K562 (cell line): ENCODE measurements around the gene SH3RF1. TPM values are rescaled to one million over a fixed set of nuclear protein-coding genes. Genes with fewer than 3 reads are reported as not detected.

Experiments used
- ATAC-seq: fragments of 200-7000 bp; cut with Tn5 transposase; 3 replicates; pipeline ENCODE4 v1.9.1; 2020; ENCODE audit warnings: moderate library complexity
- BruUV-seq: library from RNA; stranded (reverse); fragments of 400-500 nt; replicated peaks from 2 replicates; lab custom pipeline; 2021; lab: Mats Ljungman, UMichigan
- CTCF ChIA-PET: fragments of 300-600 bp; formaldehyde crosslinking; extraction: SDS; loops from one replicate; lab custom pipeline; 2021; ENCODE audit warnings: low intra/inter-chr PET ratio; lab: Yijun Ruan, JAX
- POLR2A ChIA-PET: fragments of 300-600, 350-650 bp; sonication (Branson Sonifier 250); formaldehyde crosslinking; extraction: SDS; loops from one replicate; lab custom pipeline; 2021; ENCODE audit warnings: antibody characterized with exemption, inconsistent platforms; lab: Yijun Ruan, JAX
- DNase-seq, 4 experiments: peaks; one replicate each; pipeline versions ENCODE4 v3.0.0 to v3.0.0-alpha.2; 2011 to 2018; ENCODE audit warnings: low spot score in 3 of 4, mixed read lengths in 3 of 4; ENCODE audit errors: extremely low read depth in 1 of 4
- FAIRE-seq: peaks from 2 replicates; lab custom pipeline; 2011; peaks lifted over from hg19 to GRCh38; lab: Jason Lieb, UNC
- H2AFZ ChIP-seq: 2 replicates; pipeline ENCODE4 v1.6.0; 2011; ENCODE audit warnings: low read depth, low read length, control low read depth, inconsistent platforms
- H3K27ac ChIP-seq: fragments of 200-600 bp; 3 replicates; pipeline ENCODE4 v1.8.0; 2011; ENCODE audit warnings: low read depth, mild to moderate bottlenecking, control low read depth, inconsistent platforms, low read length, moderate library complexity, mixed read lengths; ENCODE audit errors: extremely low read depth
- H3K27me3 ChIP-seq, 2 experiments: fragments of 300-600 bp in 1 of 2; 2 replicates in 1 of 2; 3 replicates in 1 of 2; pipeline versions ENCODE4 v1.6.0 to v1.8.0; 2011; ENCODE audit warnings: inconsistent platforms in 2 of 2, low read length in 2 of 2, mild to moderate bottlenecking in 1 of 2, mixed read lengths in 1 of 2, moderate library complexity in 1 of 2; ENCODE audit not compliant: control insufficient read depth in 2 of 2, insufficient read depth in 2 of 2
- H3K36me3 ChIP-seq: fragments of 300-600 bp; 3 replicates; pipeline ENCODE4 v1.8.0; 2011; ENCODE audit warnings: mild to moderate bottlenecking, low read length, inconsistent platforms; ENCODE audit not compliant: control insufficient read depth, insufficient read depth
- H3K4me1 ChIP-seq, 2 experiments: fragments of 200-600 bp in 1 of 2; replicated peaks in 1 of 2; 2 replicates in 1 of 2; 3 replicates in 1 of 2; pipeline versions ENCODE4 v1.5.1 to v1.8.0; 2011; ENCODE audit warnings: inconsistent platforms in 2 of 2, low read length in 2 of 2, mild to moderate bottlenecking in 1 of 2, mixed read lengths in 1 of 2, moderate library complexity in 1 of 2; ENCODE audit not compliant: control insufficient read depth in 2 of 2, insufficient read depth in 2 of 2
- H3K4me2 ChIP-seq: 2 replicates; pipeline ENCODE4 v1.6.1; 2011; ENCODE audit warnings: low read length, control low read depth, inconsistent platforms, mixed read lengths; ENCODE audit not compliant: insufficient read depth
- H3K4me3 ChIP-seq: fragments of 200-600 bp; sonication (generic), shearing (Covaris generic); 2 replicates; pipeline ENCODE4 v1.5.1; 2016; ENCODE audit warnings: control low read depth, inconsistent platforms
- H3K79me2 ChIP-seq: fragments of 200-600 bp; 3 replicates; pipeline ENCODE4 v1.8.0; 2011; ENCODE audit warnings: low read length, inconsistent platforms; ENCODE audit not compliant: control insufficient read depth, insufficient read depth
- H3K9ac ChIP-seq, 2 experiments: 2 replicates each; pipeline versions ENCODE4 v1.6.0 to v1.6.1; 2011; ENCODE audit warnings: low read depth in 2 of 2, low read length in 2 of 2, control low read depth in 1 of 2, inconsistent platforms in 1 of 2, mild to moderate bottlenecking in 1 of 2, mixed read lengths in 1 of 2; ENCODE audit not compliant: insufficient read depth in 1 of 2
- H3K9me1 ChIP-seq: one replicate; pipeline ENCODE4 v1.6.0; 2011; ENCODE audit warnings: inconsistent platforms, mild to moderate bottlenecking, low read length, moderate library complexity; ENCODE audit not compliant: control insufficient read depth, insufficient read depth
- H3K9me3 ChIP-seq: replicated peaks from 2 replicates; pipeline ENCODE4 v1.5.1; 2011; ENCODE audit warnings: low read depth, low read length, inconsistent platforms; ENCODE audit not compliant: control insufficient read depth, insufficient read depth
- H4K20me1 ChIP-seq: replicated peaks from 2 replicates; pipeline ENCODE4 v1.6.1; 2011; ENCODE audit warnings: low read length, inconsistent platforms, mixed read lengths; ENCODE audit not compliant: control insufficient read depth, insufficient read depth
- CBFA2T2 ChIP-seq: fragments of 450-650 bp; conservative IDR thresholded peaks from 2 replicates; pipeline ENCODE4 v1.6.1; 2017; ENCODE audit warnings: mild to moderate bottlenecking
- CBFB ChIP-seq: sonication (generic); formaldehyde crosslinking; IDR thresholded peaks from 2 replicates; pipeline ENCODE4 v1.4.0; 2020; ENCODE audit warnings: mild to moderate bottlenecking, missing genetic modification reagents
- ELF2 ChIP-seq: fragments of 250-450 bp; sonication (Bioruptor Pico); IDR thresholded peaks from 2 replicates; pipeline ENCODE4 v1.5.0; 2021; ENCODE audit warnings: mild to moderate bottlenecking
- ELF4 ChIP-seq: fragments of 450-650 bp; formaldehyde crosslinking; IDR thresholded peaks from 2 replicates; pipeline ENCODE4 v1.4.0; 2022; ENCODE audit warnings: missing genetic modification characterization
- FOXA1 ChIP-seq: fragments of 450-650 bp; IDR thresholded peaks from 2 replicates; pipeline ENCODE4 v1.6.1; 2016; ENCODE audit warnings: mild to moderate bottlenecking, borderline replicate concordance
- HMG20B ChIP-seq: fragments of 250-450 bp; sonication (Bioruptor Pico); IDR thresholded peaks from 2 replicates; pipeline ENCODE4 v1.5.0; 2021; ENCODE audit warnings: mild to moderate bottlenecking
- MTA1 ChIP-seq: fragments of 450-650 bp; IDR thresholded peaks from 2 replicates; pipeline ENCODE4 v1.6.1; 2017; ENCODE audit warnings: borderline replicate concordance
- NEUROD1 ChIP-seq: fragments of 150-350 bp; IDR thresholded peaks from 2 replicates; pipeline ENCODE4 v1.6.1; 2014; ENCODE audit warnings: borderline replicate concordance, low read length, low read depth; ENCODE audit not compliant: partially characterized antibody
- NFXL1 ChIP-seq: fragments of 450-650 bp; formaldehyde crosslinking; IDR thresholded peaks from 2 replicates; pipeline ENCODE4 v1.4.0; 2021; ENCODE audit warnings: mild to moderate bottlenecking
- PYGO2 ChIP-seq: fragments of 450-650 bp; IDR thresholded peaks from 2 replicates; pipeline ENCODE4 v1.6.1; 2016; ENCODE audit warnings: mild to moderate bottlenecking, missing genetic modification characterization, moderate library complexity, missing compliant biosample characterization
- SMAD1 ChIP-seq: fragments of 150-350 bp; IDR thresholded peaks from 2 replicates; pipeline ENCODE4 v1.6.1; 2014; ENCODE audit warnings: low read length, low read depth; ENCODE audit not compliant: partially characterized antibody
- ZEB2 ChIP-seq: fragments of 450-650 bp; IDR thresholded peaks from 2 replicates; pipeline ENCODE4 v1.6.1; 2016
- ZNF143 ChIP-seq: sonication (generic); formaldehyde crosslinking; IDR thresholded peaks from 2 replicates; pipeline ENCODE4 v1.9.0; 2022; ENCODE audit warnings: mild to moderate bottlenecking, missing genetic modification reagents
- ZNF217 ChIP-seq: sonication (generic); formaldehyde crosslinking; IDR thresholded peaks from 2 replicates; pipeline ENCODE4 v1.8.0; 2022; ENCODE audit warnings: mild to moderate bottlenecking, missing genetic modification reagents
- ZNF311 ChIP-seq: fragments of 250-450 bp; sonication (Bioruptor Pico); IDR thresholded peaks from 2 replicates; pipeline ENCODE4 v1.4.0; 2020; ENCODE audit warnings: mild to moderate bottlenecking, moderate library complexity
- ZNF76 ChIP-seq: fragments of 250-450 bp; sonication (Bioruptor Pico); IDR thresholded peaks from 2 replicates; pipeline ENCODE4 v1.4.0; 2020; ENCODE audit warnings: mild to moderate bottlenecking, moderate library complexity, borderline replicate concordance
- WGBS: fragments of 100-300 bp; shearing (Covaris generic); methylation state at CpG from one replicate; pipeline ENCODE4 v1.1.6; 2016; ENCODE audit warnings: low coverage, mixed read lengths; ENCODE audit not compliant: insufficient coverage; ENCODE audit errors: missing lambda C conversion rate; 5-methylcytosine and 5-hydroxymethylcytosine counted together
- in situ Hi-C: fragments of 300-500 bp; cut with MboI; formaldehyde crosslinking; loops from 4 replicates; pipeline ENCODE4 v1.15.0; 2018; ENCODE audit warnings: inconsistent platforms, mixed read lengths
- intact Hi-C: fragments of 100-400 bp; cut with micrococcal nuclease; formaldehyde crosslinking; loops from 2 replicates; pipeline ENCODE4 v1.14.2; 2022
- polyA plus RNA-seq, 8 experiments: library from polyadenylated mRNA; depleted of rRNA in 4 of 8; stranded (reverse) in 5 of 8; unstranded in 3 of 8; fragments of >200 nt; fragmentation: Nextera tagmentation in 2 of 8; fragmentation: Illumina TruSeq in 1 of 8; extraction: Ambion mirVana in 2 of 8; extraction: Trizol in 1 of 8; gene quantifications; 2 replicates each; pipeline versions ENCODE4 v1.2.1 to v1.2.3, GENCODE V29; 2011 to 2014; ENCODE audit warnings: inconsistent platforms in 1 of 8, missing spikeins in 1 of 8
- total RNA-seq, 7 experiments: library from RNA; depleted of rRNA in 6 of 7; stranded (reverse); fragments of >200 nt in 6 of 7; fragmentation: Illumina TruSeq in 2 of 7; extraction: Trizol in 2 of 7; gene quantifications; 2 replicates each; pipeline versions ENCODE4 v1.2.1 to v1.2.3, GENCODE V29; 2011 to 2021; ENCODE audit warnings: low replicate concordance in 1 of 7
- TF ChIP-seq, protein P1 (sequence below): fragments of 250-450 bp; sonication (Bioruptor Pico); IDR thresholded peaks from 2 replicates; pipeline ENCODE4 v1.8.0; 2021; ENCODE audit warnings: borderline replicate concordance, mild to moderate bottlenecking, moderate library complexity; ENCODE audit not compliant: poor library complexity, severe bottlenecking
- TF ChIP-seq, protein P2 (sequence below): sonication (generic); formaldehyde crosslinking; IDR thresholded peaks from 2 replicates; pipeline ENCODE4 v1.8.0; 2023; ENCODE audit warnings: mild to moderate bottlenecking, missing genetic modification reagents
- TF ChIP-seq, protein P3 (sequence below): fragments of 250-450 bp; sonication (Bioruptor Pico); IDR thresholded peaks from 2 replicates; pipeline ENCODE4 v1.5.0; 2020; ENCODE audit warnings: mild to moderate bottlenecking

SH3RF1 gene
- total and polyA plus RNA-seq, 9 of the 15 experiments (the other 6 are each of a cell fraction or from before 2014, with no cell fraction given), result 0.04 to 0.16 (median 0.11) TPM; not detected in 6

DNA sequence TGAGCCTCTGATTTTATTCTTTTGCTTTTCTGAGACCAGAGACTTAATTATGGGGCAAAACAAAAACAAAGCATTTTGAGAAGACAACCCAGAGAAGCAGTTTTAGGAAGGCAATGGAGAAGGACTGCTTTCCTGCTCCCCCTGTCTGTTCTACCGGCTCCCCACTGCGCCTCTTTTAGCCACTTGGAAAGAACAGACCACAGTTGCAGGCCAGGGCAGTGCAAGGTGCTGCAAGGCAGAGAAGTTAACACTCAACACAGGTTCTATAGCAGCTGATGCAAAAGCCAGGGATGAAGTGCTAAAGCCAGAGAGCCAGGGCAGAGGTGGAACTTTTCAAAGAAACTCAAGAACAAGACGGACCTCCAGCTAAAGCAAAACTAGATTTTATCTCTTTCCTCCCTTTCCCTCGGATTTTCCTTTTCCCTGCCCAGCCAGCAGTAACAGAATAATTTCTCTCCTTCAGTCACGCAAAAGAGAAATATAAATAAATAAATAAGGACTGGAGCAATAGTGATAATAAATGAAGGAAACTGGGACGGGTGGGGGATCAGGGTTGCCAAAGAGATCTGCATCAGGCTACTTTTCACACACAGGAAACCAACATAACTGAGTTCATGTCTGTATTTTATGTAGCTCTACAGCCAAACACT lies 10.4 kb downstream of the SH3RF1 start:
- Histone ChIP-seq H3K4me2 (no peak overlapping the region), H3K9ac (no peak overlapping the region), H3K36me3 (no peaks in the 10 kb centered on the region), H3K27me3 (peaks cover 0 to 4% of the 10 kb centered on the region in 2 experiments; a peak in 1 of 5 replicates), H3K79me2 (no peaks in the 10 kb centered on the region), H3K4me1 (no peaks in the 10 kb centered on the region), H2AFZ (no peak overlapping the region), H3K27ac (no peak overlapping the region), H3K4me3 (no peak overlapping the region), H3K9me1 (no peaks in the 10 kb centered on the region), H4K20me1 (no peaks in the 10 kb centered on the region), H3K9me3 (no peaks in the 10 kb centered on the region)
- DNase-seq (no peak), ATAC-seq (no peak), FAIRE-seq (no peak)
- CTCF ChIA-PET, result no interaction called here
- BruUV-seq, result no TSS peak
- POLR2A ChIA-PET, result interaction anchor here (1.0 kb wide), 1 partner anchor 10 kb away, joined by 3 read pairs; the partner anchor contains the start of gene SH3RF1
- intact Hi-C loops (no loop called here), in situ Hi-C loops (no loop called here)
- 2% methylated on average over 6 of the region's 6 CpGs for WGBS
- no peak for TF ChIP-seq ELF2 (CRISPR knock-in tag)
- no peak for TF ChIP-seq ZNF76 (CRISPR knock-in tag)
- TF ChIP-seq NFXL1 (CRISPR knock-in tag), result no peak
- TF ChIP-seq, protein P1, sequence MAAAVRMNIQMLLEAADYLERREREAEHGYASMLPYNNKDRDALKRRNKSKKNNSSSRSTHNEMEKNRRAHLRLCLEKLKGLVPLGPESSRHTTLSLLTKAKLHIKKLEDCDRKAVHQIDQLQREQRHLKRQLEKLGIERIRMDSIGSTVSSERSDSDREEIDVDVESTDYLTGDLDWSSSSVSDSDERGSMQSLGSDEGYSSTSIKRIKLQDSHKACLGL, result no peak
- no peak for TF ChIP-seq NEUROD1
- TF ChIP-seq FOXA1, result no peak
- TF ChIP-seq, protein P2, sequence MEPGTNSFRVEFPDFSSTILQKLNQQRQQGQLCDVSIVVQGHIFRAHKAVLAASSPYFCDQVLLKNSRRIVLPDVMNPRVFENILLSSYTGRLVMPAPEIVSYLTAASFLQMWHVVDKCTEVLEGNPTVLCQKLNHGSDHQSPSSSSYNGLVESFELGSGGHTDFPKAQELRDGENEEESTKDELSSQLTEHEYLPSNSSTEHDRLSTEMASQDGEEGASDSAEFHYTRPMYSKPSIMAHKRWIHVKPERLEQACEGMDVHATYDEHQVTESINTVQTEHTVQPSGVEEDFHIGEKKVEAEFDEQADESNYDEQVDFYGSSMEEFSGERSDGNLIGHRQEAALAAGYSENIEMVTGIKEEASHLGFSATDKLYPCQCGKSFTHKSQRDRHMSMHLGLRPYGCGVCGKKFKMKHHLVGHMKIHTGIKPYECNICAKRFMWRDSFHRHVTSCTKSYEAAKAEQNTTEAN, result no peak
- TF ChIP-seq PYGO2 (tag), result no peak
- TF ChIP-seq ZEB2, result no peak
- no peak for TF ChIP-seq ELF4 (CRISPR knock-in tag)
- no peak for TF ChIP-seq HMG20B (CRISPR knock-in tag)
- TF ChIP-seq CBFB (CRISPR knock-in tag), result no peak
- no peak for TF ChIP-seq ZNF217
- no peak for TF ChIP-seq SMAD1
- no peak for TF ChIP-seq ZNF143 (CRISPR knock-in tag)
- TF ChIP-seq MTA1, result no peak
- no peak for TF ChIP-seq CBFA2T2
- TF ChIP-seq, protein P3, sequence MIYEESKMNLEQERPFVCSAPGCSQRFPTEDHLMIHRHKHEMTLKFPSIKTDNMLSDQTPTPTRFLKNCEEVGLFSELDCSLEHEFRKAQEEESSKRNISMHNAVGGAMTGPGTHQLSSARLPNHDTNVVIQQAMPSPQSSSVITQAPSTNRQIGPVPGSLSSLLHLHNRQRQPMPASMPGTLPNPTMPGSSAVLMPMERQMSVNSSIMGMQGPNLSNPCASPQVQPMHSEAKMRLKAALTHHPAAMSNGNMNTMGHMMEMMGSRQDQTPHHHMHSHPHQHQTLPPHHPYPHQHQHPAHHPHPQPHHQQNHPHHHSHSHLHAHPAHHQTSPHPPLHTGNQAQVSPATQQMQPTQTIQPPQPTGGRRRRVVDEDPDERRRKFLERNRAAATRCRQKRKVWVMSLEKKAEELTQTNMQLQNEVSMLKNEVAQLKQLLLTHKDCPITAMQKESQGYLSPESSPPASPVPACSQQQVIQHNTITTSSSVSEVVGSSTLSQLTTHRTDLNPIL, result no peak
- TF ChIP-seq ZNF311 (CRISPR knock-in tag), result no peak
